BE2C (cell line): Measurements from ENCODE around the gene TTLL7.
A peak's percentile ranks its signal among the peaks of the same experiment; 100 is the strongest.
"Not testable (repeated sequence)": the region's sequence is repeated elsewhere in the genome, so short reads cannot be mapped to it uniquely, and the experiment has no call there.

Experiments
- DNase-seq: peaks from one replicate; pipeline ENCODE4 v3.0.0-alpha.2; 2020
- H3K27me3 ChIP-seq: fragments of 250-450 bp; sonication (Bioruptor Pico); 2 replicates; pipeline ENCODE4 v1.5.1; 2020; ENCODE audit warnings: mild to moderate bottlenecking
- H3K36me3 ChIP-seq: fragments of 250-450 bp; sonication (Bioruptor Pico); 2 replicates; pipeline ENCODE4 v1.5.1; 2020; ENCODE audit warnings: mild to moderate bottlenecking
- H3K4me1 ChIP-seq: fragments of 250-450 bp; sonication (Bioruptor Pico); 2 replicates; pipeline ENCODE4 v1.5.1; 2020
- H3K4me3 ChIP-seq: 2 replicates; pipeline ENCODE4 v1.5.1; 2011; ENCODE audit warnings: low read depth, low read length
- H3K9me3 ChIP-seq: fragments of 250-450 bp; sonication (Bioruptor Pico); 2 replicates; pipeline ENCODE4 v1.5.1; 2020
- TF ChIP-seq, protein P1 (sequence below): IDR thresholded peaks from 2 replicates; pipeline ENCODE4 v1.5.1; 2012; ENCODE audit warnings: mild to moderate bottlenecking, low read depth, low read length

The TTLL7 gene

GRCh38 chr1:83994111-83994510 lies 4.8 kb downstream of the TTLL7 start:
- H3K4me1 ChIP-seq: no peaks in the 10 kb centered on the region
- DNase-seq: no peak
- TF ChIP-seq, protein P1, sequence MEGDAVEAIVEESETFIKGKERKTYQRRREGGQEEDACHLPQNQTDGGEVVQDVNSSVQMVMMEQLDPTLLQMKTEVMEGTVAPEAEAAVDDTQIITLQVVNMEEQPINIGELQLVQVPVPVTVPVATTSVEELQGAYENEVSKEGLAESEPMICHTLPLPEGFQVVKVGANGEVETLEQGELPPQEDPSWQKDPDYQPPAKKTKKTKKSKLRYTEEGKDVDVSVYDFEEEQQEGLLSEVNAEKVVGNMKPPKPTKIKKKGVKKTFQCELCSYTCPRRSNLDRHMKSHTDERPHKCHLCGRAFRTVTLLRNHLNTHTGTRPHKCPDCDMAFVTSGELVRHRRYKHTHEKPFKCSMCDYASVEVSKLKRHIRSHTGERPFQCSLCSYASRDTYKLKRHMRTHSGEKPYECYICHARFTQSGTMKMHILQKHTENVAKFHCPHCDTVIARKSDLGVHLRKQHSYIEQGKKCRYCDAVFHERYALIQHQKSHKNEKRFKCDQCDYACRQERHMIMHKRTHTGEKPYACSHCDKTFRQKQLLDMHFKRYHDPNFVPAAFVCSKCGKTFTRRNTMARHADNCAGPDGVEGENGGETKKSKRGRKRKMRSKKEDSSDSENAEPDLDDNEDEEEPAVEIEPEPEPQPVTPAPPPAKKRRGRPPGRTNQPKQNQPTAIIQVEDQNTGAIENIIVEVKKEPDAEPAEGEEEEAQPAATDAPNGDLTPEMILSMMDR: no peak
- H3K9me3 ChIP-seq: no peaks in the 10 kb centered on the region
- H3K36me3 ChIP-seq: no peaks in the 10 kb centered on the region
- no peaks in the 10 kb centered on the region for H3K27me3 ChIP-seq
- H3K4me3 ChIP-seq: no peak overlapping the region

DNA sequence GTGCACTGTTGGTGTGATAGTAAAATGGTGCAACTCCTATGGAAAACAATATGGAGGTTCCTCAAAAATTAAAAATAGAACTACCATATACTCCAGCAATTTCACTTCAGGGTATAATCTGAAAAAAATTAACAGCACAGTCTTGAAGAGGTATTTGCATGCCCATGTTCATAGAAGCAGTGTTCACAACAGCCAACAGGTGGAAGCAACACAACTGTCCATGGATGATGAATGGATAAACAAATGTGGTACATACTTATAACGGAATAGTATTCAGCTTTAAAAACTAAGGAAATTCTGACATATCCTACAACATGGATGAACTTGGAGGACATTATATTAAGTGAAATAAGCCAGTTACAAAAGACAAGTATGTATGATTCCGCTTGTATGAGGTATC lies 8.2 kb downstream of the TTLL7 start:
- TF ChIP-seq, protein P1: no peak
- no peaks in the 10 kb centered on the region for H3K9me3 ChIP-seq
- H3K27me3 ChIP-seq: no peaks in the 10 kb centered on the region
- DNase-seq: no peak
- no peaks in the 10 kb centered on the region for H3K4me1 ChIP-seq
- no peaks in the 10 kb centered on the region for H3K36me3 ChIP-seq
- no peak overlapping the region for H3K4me3 ChIP-seq

DNA sequence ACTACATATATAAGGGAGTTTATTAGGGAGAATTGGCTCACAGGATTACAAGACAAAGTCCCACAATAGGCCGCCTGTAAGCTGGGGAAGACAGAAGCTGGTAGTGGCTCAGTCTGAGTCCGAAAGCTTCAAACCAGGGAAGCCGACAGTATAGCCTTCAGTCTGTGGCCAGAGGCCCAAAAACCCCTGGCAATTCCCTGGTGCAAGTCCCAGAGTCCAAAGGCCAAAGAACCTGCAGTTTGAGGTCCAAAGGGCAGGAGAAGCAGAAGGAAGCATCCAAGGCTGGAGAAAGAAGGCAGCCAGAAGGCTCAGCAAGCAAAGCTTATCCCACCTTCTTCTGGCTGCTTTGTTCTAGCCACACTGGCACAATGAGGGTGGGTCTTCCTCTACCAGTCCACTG lies 13.9 kb downstream of the TTLL7 start:
- no peak overlapping the region for H3K4me3 ChIP-seq
- no peaks in the 10 kb centered on the region for H3K27me3 ChIP-seq
- H3K36me3 ChIP-seq: no peaks in the 10 kb centered on the region
- no peak for DNase-seq
- TF ChIP-seq, protein P1: no peak
- H3K4me1 ChIP-seq: no peaks in the 10 kb centered on the region
- H3K9me3 ChIP-seq: no peaks in the 10 kb centered on the region

- not testable (repeated sequence) for DNase-seq, H3K9me3 ChIP-seq, H3K27me3 ChIP-seq
Measured at GRCh38 chr1:83983918-83984317, 15.0 kb downstream of the TTLL7 start.

GRCh38 chr1:83978056-83978455 lies 20.9 kb downstream of the TTLL7 start:
- Histone ChIP-seq H3K4me3 (no peak overlapping the region), H3K4me1 (no peaks in the 10 kb centered on the region), H3K27me3 (no peaks in the 10 kb centered on the region), H3K36me3 (no peaks in the 10 kb centered on the region), H3K9me3 (no peaks in the 10 kb centered on the region)
- TF ChIP-seq, protein P1: no peak
- DNase-seq: peak; percentile 6

More at GRCh38 chr1:83983918-83984317, 15.0 kb downstream of the TTLL7 start:
- H3K4me3 ChIP-seq, H3K4me1 ChIP-seq, H3K36me3 ChIP-seq: not testable (repeated sequence)

GRCh38 chr1:83976920-83977319 lies 22.0 kb downstream of the TTLL7 start:
- Histone ChIP-seq H3K27me3 (no peaks in the 10 kb centered on the region), H3K4me3 (no peak overlapping the region), H3K9me3 (no peaks in the 10 kb centered on the region), H3K36me3 (no peaks in the 10 kb centered on the region), H3K4me1 (no peaks in the 10 kb centered on the region)
- no peak for DNase-seq
- TF ChIP-seq, protein P1: no peak

GRCh38 chr1:83970802-83971201 lies 28.1 kb downstream of the TTLL7 start:
- TF ChIP-seq, protein P1: no peak
- Histone ChIP-seq H3K9me3 (no peaks in the 10 kb centered on the region), H3K27me3 (no peaks in the 10 kb centered on the region), H3K36me3 (no peaks in the 10 kb centered on the region), H3K4me3 (no peak overlapping the region), H3K4me1 (no peaks in the 10 kb centered on the region)
- no peak for DNase-seq
